Measurements from ENCODE around the gene CD8B2.
"Not testable (repeated sequence)": the region's sequence is repeated elsewhere in the genome, so short reads cannot be mapped to it uniquely, and the experiment has no call there.

The CD8B2 gene

DNA sequence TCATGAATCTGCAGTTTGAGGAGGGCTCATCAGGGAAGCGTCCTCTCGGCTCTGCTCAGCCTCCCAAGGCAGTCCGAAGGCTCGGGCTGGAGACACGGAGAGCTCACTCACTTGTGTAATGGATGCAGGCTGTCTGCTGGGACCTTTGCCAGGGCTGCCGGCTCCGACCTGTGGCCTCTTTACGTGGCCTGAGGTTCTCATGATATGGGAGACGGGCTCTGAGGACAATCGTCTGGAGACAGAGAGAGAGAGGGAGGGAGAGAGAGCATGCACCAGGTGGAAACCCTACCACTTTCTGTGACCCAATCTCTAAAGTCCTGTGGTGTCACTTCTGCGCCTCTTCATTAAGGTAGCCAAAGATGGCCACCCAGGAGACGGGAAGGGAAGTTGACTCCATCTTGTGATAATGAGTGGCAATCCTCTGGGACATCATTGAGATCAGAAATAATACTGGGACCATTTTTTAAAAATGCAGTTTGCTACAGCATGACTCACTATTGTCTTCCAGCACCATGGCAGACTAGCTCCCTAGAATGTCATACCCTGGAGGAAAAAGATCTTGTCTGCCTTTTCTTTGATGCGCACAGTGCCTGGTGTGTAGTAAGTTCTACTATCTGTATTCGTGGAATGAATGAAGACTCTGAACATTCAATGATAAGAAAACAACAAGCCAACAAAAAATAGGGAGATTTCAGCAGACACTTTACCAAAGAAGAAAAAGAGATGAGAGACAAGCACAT lies 60.2 kb downstream of the CD8B2 start:
- no peak overlapping the region for H3K27ac ChIP-seq
- no peak for DNase-seq (ENCODE audit: low read depth, low spot score)

DNA sequence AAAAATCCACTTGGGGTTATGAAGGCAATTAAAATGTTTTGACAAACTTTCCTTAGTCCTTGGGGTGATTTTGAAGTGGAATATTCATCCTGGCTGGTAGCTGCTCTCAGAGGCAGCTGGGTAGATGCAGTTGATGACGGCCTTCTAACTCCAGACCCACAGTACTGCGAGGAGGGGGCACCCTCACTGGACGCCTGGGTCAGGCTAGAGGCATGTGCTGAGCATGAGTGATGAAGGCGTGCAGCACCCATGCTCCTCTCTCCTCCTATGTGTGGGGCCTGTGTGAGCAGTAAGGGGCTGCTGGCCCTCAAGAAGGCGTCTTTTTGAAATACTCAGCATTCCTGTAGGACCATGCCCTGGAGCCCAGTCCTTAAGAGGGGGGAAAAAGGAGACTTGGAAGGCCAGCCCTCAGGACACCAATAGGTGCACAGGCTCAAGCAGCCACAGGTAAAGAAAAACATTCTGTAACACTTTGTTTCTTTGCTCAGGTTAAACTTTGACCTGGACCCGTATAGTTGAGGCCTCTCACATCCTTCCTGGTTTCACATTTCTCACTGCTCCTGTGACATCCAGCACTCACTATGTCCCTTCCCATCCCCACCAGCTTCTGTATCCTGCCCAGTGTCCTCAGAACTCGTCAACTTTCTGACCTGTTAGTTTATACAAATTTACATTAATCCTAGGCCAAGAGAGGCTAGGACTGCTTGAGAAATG lies 64.4 kb downstream of the CD8B2 start:
- DNase-seq (ENCODE audit: low read depth, low spot score), result no peak
- no peak overlapping the region for H3K27ac ChIP-seq

GRCh38 chr2:106552921-106553320 lies 65.8 kb downstream of the CD8B2 start:
- H3K27ac ChIP-seq, result no peak overlapping the region
- no peak for DNase-seq (ENCODE audit: low read depth, low spot score)

- no peak overlapping the region for H3K27ac ChIP-seq
- no peak for DNase-seq (ENCODE audit: low read depth, low spot score)
Observed at GRCh38 chr2:106553321-106553720, 66.2 kb downstream of the CD8B2 start.

DNA sequence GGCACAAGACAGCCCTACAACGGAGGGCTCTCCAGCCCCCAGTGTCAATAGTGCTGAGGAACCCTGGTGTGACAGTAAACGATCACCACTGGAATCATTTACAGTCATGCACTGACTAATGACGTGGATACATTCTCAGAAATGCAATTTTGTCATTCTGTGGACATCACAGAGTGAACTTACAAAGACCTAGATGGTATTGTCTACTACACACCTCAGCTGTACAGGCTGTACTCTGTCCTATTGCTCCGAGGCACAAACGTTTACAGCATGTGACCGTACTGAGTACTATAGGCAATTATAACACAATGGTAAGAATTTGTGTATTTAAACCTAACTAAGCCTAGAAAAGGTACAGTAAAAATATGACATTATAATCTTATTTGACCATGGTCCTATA lies 67.2 kb downstream of the CD8B2 start:
- DNase-seq (ENCODE audit: low read depth, low spot score), result no peak
- H3K27ac ChIP-seq, result no peak overlapping the region

GRCh38 chr2:106555053-106555452 lies 67.9 kb downstream of the CD8B2 start:
- DNase-seq (ENCODE audit: low read depth, low spot score), result no peak
- no peak overlapping the region for H3K27ac ChIP-seq

DNA sequence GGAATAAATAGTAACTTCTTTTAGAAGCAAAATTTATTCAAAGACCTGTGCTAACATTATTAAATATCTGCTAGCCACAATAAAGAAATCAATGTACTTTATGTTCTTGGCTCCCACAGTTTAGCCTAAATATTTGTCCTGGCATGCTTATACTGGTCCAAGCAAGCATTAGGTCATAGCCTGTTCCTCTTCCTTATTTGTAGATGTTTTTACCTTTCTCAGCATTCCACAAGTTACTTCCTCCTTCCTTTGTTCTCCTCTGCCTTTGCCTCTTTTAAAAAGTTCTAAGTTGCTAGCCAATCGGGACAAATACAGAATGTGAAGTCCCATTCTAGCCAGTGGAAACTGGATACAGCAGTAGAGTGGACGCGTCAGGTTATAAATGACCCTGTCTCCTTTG lies 72.6 kb downstream of the CD8B2 start:
- not testable (repeated sequence) for DNase-seq (ENCODE audit: low read depth, low spot score)
- peak overlapping the region; percentile 44 for H3K27ac ChIP-seq

DNA sequence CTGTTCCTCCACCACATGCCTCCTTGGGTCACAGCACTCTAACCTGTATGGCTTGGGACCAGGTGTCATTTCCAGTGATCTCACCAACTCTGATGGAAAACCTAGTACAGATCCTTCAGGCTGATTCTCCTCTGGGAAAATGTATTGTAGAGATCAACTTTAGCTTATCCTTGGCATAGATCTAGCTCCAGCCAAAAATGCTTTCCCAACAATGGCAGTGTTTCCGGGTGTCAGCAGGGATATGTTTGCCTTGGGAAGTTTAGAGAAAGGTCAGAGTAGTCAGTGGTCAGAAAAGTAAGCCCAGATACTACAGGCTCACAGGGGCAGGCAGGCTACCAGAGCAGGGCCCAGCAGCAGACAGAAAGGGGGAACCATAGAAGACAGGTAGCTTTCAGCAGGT lies 73.6 kb downstream of the CD8B2 start:
- no peak overlapping the region for H3K27ac ChIP-seq
- no peak for DNase-seq (ENCODE audit: low read depth, low spot score)

DNA sequence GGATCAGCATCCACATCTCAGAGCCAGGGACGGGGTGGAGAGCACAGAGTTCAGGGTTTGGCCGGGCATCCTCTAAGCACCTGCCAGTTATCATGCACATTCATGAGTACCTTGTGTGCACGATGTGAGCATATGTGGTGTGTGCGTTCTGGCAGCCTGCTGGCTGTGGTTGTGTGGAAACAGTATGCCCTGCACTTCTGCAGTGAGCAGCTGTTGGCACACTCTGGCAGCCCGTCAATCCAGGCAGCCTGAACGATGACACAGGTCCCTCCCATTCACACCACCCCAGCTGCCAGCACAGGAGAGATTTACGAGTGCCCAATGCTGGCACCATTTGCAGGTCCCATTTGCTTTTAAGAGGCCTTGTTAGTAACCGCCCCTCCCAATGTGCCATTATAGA lies 74.2 kb downstream of the CD8B2 start:
- DNase-seq (ENCODE audit: low read depth, low spot score), result no peak
- no peak overlapping the region for H3K27ac ChIP-seq

GRCh38 chr2:106561803-106562202 lies 74.6 kb downstream of the CD8B2 start:
- no peak for DNase-seq (ENCODE audit: low read depth, low spot score)
- H3K27ac ChIP-seq, result no peak overlapping the region

- no peak overlapping the region for H3K27ac ChIP-seq
- DNase-seq (ENCODE audit: low read depth, low spot score), result no peak
Observed at GRCh38 chr2:106562268-106563186, 75.4 kb downstream of the CD8B2 start.

DNA sequence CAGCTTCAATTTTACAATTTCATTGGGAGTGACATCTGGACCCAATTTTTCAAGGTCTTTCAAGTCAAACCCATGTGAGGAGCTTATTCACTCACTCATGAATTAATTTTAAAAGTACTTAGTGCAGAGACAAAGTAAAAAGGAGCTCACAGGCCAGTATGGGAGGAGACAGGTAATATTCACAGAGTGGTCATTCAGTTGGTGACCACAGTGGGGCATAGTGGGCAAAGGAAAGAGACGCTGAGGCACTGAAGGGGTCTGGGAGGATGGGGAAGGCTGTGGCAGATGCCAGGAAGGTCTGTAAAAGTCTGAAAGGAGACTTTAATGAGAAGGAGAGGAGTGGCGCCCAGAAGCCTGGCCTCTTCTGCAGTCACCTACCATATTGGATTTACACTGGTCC lies 76.0 kb downstream of the CD8B2 start:
- no peak for DNase-seq (ENCODE audit: low read depth, low spot score)
- no peak overlapping the region for H3K27ac ChIP-seq

- no peak for DNase-seq (ENCODE audit: low read depth, low spot score)
- no peak overlapping the region for H3K27ac ChIP-seq
Observed at GRCh38 chr2:106565599-106565998, 78.4 kb downstream of the CD8B2 start.

DNA sequence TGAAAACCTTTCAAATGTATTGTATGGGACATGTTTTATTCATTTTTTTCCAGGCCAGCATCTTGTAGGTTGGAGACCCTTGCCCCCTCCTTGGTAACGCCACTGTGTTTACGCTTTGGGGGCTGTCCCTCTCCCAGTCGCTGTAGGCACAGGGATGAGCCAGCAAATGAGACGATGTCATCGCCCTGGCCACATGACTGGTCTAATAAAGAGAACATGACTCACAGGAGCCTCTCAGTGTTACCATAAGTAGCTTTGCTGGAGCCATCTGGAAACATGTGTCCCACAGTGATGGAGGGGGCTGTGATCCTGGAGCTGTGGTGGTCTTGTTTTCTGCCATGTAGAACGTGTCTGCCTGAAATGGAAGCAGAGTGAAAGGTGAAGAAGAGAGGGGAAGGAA lies 78.9 kb downstream of the CD8B2 start:
- H3K27ac ChIP-seq, result no peak overlapping the region
- DNase-seq (ENCODE audit: low read depth, low spot score), result peak; percentile 36

GRCh38 chr2:106566484-106566883 lies 79.3 kb downstream of the CD8B2 start:
- DNase-seq (ENCODE audit: low read depth, low spot score); H3K27ac ChIP-seq: not testable (repeated sequence)

DNA sequence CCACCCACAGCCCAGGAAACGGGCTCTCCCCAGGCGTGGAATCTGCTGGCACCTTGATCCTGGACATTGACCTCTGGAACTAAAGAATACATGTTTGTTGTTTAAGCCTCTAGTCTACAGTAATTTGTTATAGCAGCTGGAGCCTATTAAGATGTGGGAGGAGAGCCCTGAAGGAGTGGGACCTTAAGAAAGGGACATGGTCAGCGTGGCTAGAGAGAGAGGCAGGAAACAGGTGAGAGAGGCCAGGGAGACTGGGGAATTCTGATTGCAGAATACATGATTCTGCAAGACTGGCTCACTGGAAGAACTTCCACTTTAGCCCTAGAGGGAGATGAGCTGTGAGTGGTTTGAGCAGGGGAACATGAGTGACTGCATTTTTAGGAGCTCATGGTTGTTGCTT lies 83.2 kb downstream of the CD8B2 start:
- no peak overlapping the region for H3K27ac ChIP-seq
- DNase-seq (ENCODE audit: low read depth, low spot score), result no peak
